Prostate gland (tissue), 2 donors: Measurements from ENCODE around the gene SURF6. TPM values are rescaled to one million over a fixed set of nuclear protein-coding genes. Genes with fewer than 3 reads are reported as not detected.

Experiments
- DNase-seq: peaks from one replicate; pipeline ENCODE4 v3.0.0-alpha.2; 2019; ENCODE audit warnings: low spot score
- H3K27ac ChIP-seq, 2 donors: fragments of 200-600 bp; sonication (generic); 2 replicates each; pipeline ENCODE4 v1.5.1; 2017 to 2019
- H3K27me3 ChIP-seq: fragments of 200-600 bp; sonication (generic); replicated peaks from 2 replicates; pipeline ENCODE4 v1.5.1; 2019; ENCODE audit not compliant: insufficient read depth
- H3K36me3 ChIP-seq, 2 donors: fragments of 200-600 bp; sonication (generic); 1 replicate in 1 of 2; 2 replicates in 1 of 2; pipeline versions ENCODE4 v1.5.1 to v1.8.1; 2017 to 2019
- H3K4me1 ChIP-seq: fragments of 200-600 bp; sonication (generic); replicated peaks from 2 replicates; pipeline ENCODE4 v1.5.1; 2019
- H3K4me3 ChIP-seq, 2 donors: fragments of 200-600 bp; sonication (generic); 2 replicates each; pipeline ENCODE4 v1.5.1; 2017 to 2019
- H3K9me3 ChIP-seq: fragments of 200-600 bp; sonication (generic); 2 replicates; pipeline ENCODE4 v1.5.1; 2017
- POLR2A ChIP-seq: fragments of 450-650 bp; IDR thresholded peaks from one replicate; pipeline ENCODE4 v1.6.1; 2016; ENCODE audit warnings: antibody characterized with exemption, mild to moderate bottlenecking
- POLR2AphosphoS5 ChIP-seq: sonication (generic); formaldehyde crosslinking; IDR thresholded peaks from one replicate; pipeline ENCODE4 v1.6.1; 2017; ENCODE audit warnings: antibody characterized with exemption
- WGBS: methylation state at CpG from one replicate; pipeline ENCODE4 v1.1.5; 2018; 5-methylcytosine and 5-hydroxymethylcytosine counted together
- intact Hi-C: fragments of 100-400 bp; cut with DNase I; formaldehyde crosslinking; loops from one replicate; pipeline ENCODE4 v1.14.2; 2022
- total RNA-seq, 2 donors: library from RNA; depleted of rRNA; stranded (reverse); fragments of >200 nt; gene quantifications; one replicate each; pipeline ENCODE4 v1.1.0, GENCODE V29; 2016
- TF ChIP-seq, protein P1 (sequence below), 4 experiments: fragments of 200-600 bp in 2 of 4; fragments of 450-650 bp in 2 of 4; sonication (generic) in 2 of 4; IDR thresholded peaks; 1 replicate in 3 of 4; 2 replicates in 1 of 4; pipeline ENCODE4 v1.5.1; 2016 to 2019; ENCODE audit warnings: antibody characterized with exemption in 4 of 4, mild to moderate bottlenecking in 2 of 4, moderate library complexity in 2 of 4

SURF6 gene
- 10 to 100 TPM; 25.7 to 40.3 TPM for total RNA-seq

DNA sequence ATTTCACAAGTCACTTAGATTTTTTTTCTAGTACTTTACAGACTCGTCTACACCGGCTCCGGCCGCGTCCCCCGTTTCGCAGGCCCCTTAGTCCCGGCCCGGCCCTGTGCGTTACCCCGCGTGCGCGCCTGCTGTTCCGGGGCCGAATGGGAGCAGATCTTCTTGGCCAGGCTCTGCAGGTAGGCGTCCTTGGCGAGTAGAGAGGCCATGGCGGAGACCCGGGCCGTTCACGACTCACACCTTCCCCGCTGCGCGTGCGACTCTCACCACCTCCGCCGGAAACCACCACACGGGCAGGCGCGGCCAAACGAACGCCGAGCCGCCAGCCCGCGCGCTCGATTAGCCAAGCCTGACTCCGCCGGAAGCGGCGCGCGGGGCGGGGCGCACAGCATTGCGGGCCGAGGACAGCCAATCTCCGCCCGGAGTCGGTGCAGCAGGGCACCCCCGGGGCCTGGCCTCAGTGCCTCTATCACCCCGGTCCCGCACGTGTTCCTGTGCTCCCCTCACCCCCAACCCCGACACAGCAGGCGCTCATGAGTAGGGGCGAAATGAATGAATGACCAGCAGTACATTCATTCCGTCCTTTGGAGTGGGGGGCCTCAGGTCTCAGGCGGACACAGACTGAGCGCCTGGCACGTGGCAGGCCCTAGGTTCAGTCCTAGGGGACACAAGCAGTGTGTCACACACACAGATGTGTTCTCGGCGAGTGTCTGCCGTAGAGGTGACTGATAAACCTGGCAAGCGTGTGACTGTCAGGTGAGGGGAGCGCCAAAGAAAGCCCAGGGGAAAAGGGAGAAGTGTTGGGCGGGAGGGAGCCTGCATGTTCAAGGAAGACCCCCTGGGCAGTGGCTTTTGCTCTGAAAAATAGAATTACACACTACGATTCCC is at the start of gene SURF6:
Gene SURF6, minus strand, starts transcription at position 265 of the 888 bp plus-strand sequence. Its CDS starts 56 bp downstream, at position 209.
- intact Hi-C loops: no loop called here
- peak; percentile 88 for DNase-seq
- Histone ChIP-seq H3K27me3 (no peaks in the 10 kb centered on the region), H3K4me1 (peaks cover 5% of the 10 kb centered on the region), H3K4me3 (peak within 1 kb of the TSS; percentile 54 to 82), H3K36me3 (peaks cover 17 to 20% of the 10 kb centered on the region in 2 donors), H3K27ac (peak within 1 kb of the TSS; percentile 39 to 62), H3K9me3 (no peaks in the 10 kb centered on the region)
- TF ChIP-seq, protein P1, sequence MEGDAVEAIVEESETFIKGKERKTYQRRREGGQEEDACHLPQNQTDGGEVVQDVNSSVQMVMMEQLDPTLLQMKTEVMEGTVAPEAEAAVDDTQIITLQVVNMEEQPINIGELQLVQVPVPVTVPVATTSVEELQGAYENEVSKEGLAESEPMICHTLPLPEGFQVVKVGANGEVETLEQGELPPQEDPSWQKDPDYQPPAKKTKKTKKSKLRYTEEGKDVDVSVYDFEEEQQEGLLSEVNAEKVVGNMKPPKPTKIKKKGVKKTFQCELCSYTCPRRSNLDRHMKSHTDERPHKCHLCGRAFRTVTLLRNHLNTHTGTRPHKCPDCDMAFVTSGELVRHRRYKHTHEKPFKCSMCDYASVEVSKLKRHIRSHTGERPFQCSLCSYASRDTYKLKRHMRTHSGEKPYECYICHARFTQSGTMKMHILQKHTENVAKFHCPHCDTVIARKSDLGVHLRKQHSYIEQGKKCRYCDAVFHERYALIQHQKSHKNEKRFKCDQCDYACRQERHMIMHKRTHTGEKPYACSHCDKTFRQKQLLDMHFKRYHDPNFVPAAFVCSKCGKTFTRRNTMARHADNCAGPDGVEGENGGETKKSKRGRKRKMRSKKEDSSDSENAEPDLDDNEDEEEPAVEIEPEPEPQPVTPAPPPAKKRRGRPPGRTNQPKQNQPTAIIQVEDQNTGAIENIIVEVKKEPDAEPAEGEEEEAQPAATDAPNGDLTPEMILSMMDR (IDR thresholded peaks at IDR 0.05): peak in 2 of 4 experiments; percentile 31 to 40
- TF ChIP-seq POLR2AphosphoS5 (peak; percentile 98), POLR2A (peak; percentile 43)
- 5% methylated on average over 61 of the region's 70 CpGs for WGBS

DNA sequence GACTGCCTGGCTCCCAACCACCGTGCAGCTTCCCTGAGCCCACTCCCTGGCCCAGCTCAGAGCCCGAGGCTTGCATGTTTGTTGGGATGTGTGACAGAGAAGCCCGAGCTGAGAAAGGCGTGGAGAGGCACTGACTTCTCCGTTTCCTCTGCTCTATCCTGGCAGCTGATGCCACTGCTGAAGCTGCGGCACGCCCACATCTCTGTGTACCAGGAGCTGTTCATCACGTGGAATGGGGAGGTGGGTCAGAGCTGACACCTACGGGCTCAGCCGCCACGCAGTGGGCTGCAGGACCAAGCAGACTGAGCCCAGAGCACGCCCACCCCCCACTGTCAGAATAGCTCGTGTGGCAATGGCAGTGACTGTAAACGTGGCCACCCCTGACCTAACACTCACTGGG is 49.5 kb upstream of the SURF6 start:
- no peaks in the 10 kb centered on the region for H3K36me3 ChIP-seq
- DNase-seq: no peak
- no peaks in the 10 kb centered on the region for H3K4me1 ChIP-seq
- TF ChIP-seq, protein P1 (IDR thresholded peaks at IDR 0.05): no peak
- no peak for TF ChIP-seq POLR2AphosphoS5
- TF ChIP-seq POLR2A: no peak
- H3K4me3 ChIP-seq: no peak overlapping the region
- 80% methylated on average over 11 of the region's 14 CpGs for WGBS
- H3K9me3 ChIP-seq: no peaks in the 10 kb centered on the region
- H3K27ac ChIP-seq: no peak overlapping the region
- no peaks in the 10 kb centered on the region for H3K27me3 ChIP-seq
- intact Hi-C loops: no loop called here

- Histone ChIP-seq H3K27ac (no peak overlapping the region), H3K4me3 (no peak overlapping the region), H3K27me3 (no peaks in the 10 kb centered on the region), H3K4me1 (no peaks in the 10 kb centered on the region), H3K36me3 (no peaks in the 10 kb centered on the region), H3K9me3 (no peaks in the 10 kb centered on the region)
- no peak for DNase-seq
- intact Hi-C loops: no loop called here
- TF ChIP-seq POLR2AphosphoS5 (no peak), POLR2A (no peak)
- TF ChIP-seq, protein P1 (IDR thresholded peaks at IDR 0.05): no peak
- 80% methylated on average over 17 of the region's 17 CpGs for WGBS
Observed at GRCh38 chr9:133384736-133385321, 48.8 kb upstream of the SURF6 start.

- no peak for DNase-seq
- Histone ChIP-seq H3K4me3 (no peak overlapping the region), H3K27me3 (no peaks in the 10 kb centered on the region), H3K36me3 (no peaks in the 10 kb centered on the region), H3K4me1 (no peaks in the 10 kb centered on the region), H3K9me3 (no peaks in the 10 kb centered on the region), H3K27ac (no peak overlapping the region)
- intact Hi-C loops: no loop called here
- WGBS: 92% methylated on average over 3 of the region's 3 CpGs
- TF ChIP-seq POLR2AphosphoS5 (no peak), POLR2A (no peak)
- TF ChIP-seq, protein P1 (IDR thresholded peaks at IDR 0.05): no peak
Observed at GRCh38 chr9:133383438-133383837, 47.5 kb upstream of the SURF6 start.
